NT2/D1 (cell line): ENCODE data around the gene EPO.

ENCODE experiments used
- SUZ12 ChIP-seq: IDR thresholded peaks from 2 replicates; pipeline ENCODE4 v1.6.1; 2011; ENCODE audit not compliant: insufficient read length, insufficient read depth; ENCODE audit errors: extremely low read depth
- YY1 ChIP-seq: IDR thresholded peaks from 2 replicates; pipeline ENCODE4 v1.6.1; 2011; ENCODE audit not compliant: insufficient read length, insufficient read depth

GRCh38 chr7:100730136-100730800, 10.0 kb downstream of the EPO start:
- TF ChIP-seq YY1 (no peak), SUZ12 (no peak)
